GM19025 (cell line): Measurements from ENCODE around the gene SNTG2.
"Not testable (repeated sequence)": the region's sequence is repeated elsewhere in the genome, so short reads cannot be mapped to it uniquely, and the experiment has no call there.

ENCODE experiments used
- ATAC-seq: cut with Tn5 transposase; IDR thresholded peaks from one replicate; pipeline ENCODE4 v1.9.1; 2021; ENCODE audit warnings: mild to moderate bottlenecking, low read depth, moderate library complexity; ENCODE audit not compliant: unreplicated experiment

Gene SNTG2

DNA sequence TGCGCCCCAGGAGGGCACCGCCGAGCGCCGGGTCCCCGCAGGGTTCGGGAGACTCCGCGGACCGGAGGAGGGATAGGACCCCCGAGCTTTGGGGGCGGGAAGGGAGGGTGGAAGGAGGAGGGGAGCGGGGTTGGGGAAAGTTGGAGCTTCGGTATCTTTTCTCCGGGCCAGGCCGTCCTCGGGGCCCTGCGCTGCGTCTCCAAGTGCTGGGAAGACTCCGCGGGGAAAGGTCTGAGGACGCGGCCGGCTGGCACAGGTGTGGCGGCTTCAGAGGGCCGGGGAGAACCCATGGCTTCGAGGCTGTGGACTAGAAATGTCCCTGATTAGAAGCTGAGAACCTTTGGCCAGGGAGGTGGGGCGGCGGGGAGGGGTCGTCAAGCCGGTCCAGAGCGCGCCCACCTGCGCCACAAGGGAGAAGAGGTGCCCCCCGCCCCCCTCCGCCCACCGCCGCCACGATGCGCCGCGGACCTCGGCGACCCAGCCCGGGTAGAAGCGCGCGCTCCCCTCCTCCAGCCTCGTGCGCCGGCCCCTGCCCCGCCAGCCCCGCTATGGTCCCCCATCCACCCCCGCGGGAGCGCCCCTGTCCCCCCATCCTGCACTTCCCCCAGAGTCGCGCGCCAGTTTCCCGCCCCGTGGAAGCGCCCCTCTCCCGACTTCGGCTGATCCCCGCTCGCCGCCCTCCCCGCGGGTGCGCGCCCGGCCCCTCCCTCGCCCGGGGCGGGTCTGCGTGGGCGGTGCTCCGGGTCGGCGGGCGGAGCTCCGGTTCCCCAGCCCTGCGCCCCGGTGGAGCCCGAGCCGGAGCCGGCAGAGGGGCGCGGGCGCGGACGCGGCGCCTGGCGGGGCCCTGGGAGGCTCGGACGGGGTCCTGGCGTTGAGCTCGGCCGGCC, at the start of gene SNTG2:
SNTG2 (plus strand) TSS at position 770 of the 887 bp plus-strand sequence. CDS start 148 bp downstream, outside the sequence.
- no peak for ATAC-seq

DNA sequence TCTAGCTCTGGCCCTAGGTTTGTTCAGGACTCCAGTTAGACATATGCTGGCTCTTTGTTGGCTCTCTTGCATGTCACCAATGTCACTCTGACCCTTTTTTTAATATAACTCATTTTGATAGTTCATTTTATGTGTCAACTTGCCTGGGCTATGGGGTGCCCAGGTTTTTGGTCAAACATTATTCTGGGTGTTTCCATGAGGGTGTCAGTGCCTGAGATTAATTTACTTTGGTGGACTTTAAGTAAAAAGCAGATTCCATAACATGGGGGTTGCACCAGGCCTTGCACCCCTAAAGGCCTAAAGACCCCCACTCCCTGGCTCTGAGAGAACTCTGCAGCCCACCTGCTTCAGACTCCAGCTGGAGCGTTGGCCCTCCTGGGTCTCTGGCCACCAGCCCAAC, 48.1 kb upstream of the SNTG2 start:
- ATAC-seq, result no peak

DNA sequence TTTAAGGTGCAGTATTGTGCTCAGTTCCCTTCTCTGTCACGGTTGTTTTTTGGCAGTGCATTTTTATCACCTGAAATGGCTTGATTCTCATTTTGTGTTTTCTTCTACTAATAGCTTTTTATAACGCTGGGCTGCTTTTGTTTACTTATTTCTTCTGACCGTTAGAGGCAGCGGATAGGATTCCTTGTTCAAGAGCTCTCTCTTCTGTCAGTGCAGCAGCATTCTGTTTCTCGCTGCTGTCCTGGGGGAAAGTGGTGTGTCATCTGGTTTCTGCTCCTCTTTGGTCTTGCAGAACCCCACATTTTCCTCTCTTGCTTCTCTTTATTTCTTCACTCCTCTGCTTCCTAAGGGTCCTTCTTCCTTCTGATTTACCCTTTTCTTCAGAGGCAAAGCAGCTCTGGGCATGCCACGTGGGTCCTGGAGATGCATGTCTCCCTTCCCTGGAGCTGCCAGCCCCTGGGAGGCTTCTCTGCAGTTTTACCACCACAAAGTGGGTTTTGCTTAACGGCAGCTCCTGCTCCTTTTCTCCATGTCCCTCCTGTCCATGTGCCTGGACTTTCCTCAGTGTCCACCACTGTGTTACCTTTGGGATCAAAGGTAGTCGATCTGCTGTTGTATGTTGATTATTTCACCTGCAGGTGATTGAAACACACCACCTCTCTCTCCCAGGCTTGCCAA, 47.3 kb upstream of the SNTG2 start:
- no peak for ATAC-seq

DNA sequence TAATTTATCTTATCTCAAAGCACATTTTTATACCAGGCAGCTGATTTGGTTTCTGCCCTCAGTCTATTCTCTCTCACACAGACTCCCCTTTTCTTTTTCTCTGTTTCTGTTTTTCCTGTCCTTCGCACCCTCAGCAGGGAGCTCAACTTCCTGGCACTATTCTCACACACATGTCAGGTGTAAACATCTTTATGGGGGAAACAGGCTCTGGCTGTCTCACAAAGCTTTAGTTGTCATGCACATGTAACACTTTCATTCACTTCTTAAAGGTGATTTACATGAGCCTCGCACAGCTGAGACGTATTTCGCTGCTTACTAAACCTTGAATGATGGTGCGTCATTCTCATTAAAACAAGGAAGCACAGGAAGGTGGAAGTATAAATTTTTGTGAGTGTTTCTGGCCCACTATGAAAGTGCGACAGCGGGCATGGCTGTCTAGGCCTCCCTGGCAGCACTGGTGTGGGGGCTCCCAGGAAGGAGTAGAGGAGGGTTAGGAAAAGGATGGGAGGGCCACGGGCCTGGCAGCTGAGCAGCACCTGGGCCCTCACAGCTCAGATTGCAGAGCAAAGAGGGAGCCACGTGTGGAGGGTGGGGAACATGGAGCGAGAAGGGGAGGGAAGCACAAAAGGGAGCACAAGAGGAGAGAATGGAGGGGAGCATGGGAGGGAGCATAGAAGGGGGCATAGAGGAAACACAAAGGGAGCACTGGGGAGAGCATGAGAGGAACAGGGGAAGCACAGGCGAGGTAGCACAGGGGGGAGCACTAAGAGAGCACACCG, 46.2 kb upstream of the SNTG2 start:
- ATAC-seq, result no peak

DNA sequence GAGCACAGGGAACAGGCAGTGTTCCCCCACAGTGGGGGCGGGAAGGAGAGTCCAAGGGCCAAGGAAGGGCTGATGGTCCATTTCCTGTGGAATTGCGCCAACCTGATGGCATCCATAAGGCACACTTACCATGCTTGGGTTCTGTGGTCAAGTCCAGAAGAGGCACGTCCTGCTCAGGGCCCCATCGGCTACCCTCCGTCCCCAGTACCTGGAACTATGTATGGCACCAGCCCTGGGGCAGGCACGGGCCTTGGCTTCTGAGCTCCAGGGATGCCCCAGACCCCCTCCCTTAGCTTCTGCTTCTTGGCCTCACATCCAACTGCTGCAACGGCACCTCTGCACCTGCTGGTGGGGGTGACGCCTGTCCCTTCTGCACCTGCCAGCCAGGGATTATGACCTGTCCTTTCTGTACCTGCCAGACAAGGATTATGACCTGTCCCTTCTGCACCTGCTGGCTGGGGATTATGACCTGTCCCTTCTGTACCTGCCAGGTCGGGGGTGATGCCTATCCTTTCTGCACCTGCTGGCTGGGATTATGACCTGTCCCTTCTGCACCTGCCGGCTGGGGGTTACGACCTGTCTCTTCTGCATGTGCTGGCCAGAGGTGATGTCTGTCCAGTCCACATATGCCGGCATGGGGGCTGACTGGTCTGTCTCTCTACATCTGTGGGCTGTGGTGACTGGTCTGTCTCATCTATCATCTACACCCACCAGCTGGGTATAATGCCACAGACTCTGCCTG, 45.4 kb upstream of the SNTG2 start:
- ATAC-seq, result no peak

DNA sequence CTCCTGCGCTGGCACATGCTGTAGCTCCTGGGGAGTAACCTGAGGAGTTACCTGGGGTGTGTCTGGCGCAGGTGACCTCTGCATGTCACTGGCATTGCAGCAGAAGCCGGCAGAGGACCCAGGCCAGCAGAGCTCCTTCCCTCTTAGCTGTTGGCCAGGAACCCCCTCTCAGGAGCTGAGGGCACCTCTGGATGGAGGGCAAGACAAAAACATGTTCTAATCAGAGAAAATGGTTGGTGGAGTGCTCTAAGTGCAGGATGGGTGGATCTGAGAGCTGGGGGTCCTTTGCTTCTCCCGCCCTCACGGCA, 44.9 kb upstream of the SNTG2 start:
- no peak for ATAC-seq

DNA sequence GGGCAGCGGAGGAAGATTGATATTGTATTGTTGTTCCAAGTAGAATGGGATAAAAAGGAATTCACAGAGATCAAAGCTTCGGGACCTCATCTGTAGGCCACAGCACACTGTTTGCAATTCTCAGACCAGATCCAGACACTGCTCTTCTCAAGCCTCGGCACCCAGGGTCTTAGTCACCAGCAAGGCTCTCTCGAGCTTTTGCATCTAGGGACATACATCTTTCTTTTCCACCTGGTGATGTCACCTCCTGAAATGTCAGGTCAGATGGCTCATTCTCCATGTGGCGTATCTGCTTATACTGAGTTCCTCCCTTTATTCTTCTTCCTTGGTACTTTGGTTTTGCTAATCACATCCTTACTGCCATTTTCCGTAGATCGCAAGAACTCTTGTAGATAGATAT, 42.9 kb upstream of the SNTG2 start:
- no peak for ATAC-seq

GRCh38 chr2:908568-908967, 42.1 kb upstream of the SNTG2 start:
- ATAC-seq, result no peak

DNA sequence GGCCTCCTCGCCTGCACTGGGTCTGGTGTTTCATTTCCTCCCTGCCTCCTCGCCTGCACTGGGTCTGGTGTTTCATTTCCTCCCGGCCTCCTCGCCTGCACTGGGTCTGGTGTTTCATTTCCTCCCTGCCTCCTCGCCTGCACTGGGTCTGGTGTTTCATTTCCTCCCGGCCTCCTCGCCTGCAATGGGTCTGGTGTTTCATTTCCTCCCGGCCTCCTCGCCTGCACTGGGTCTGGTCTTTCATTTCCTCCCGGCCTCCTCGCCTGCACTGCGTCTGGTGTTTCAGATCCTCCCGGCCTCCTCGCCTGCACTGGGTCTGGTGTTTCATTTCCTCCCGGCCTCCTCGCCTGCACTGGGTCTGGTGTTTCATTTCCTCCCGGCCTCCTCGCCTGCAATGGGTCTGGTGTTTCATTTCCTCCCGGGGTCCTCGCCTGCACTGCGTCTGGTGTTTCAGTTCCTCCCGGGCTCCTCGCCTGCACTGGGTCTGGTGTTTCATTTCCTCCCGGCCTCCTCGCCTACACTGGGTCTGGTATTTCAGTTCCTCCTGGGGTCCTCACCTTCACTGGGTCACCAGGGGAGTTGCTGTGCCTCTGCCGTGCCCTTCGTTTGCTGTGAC, 40.8 kb upstream of the SNTG2 start:
- not testable (repeated sequence) for ATAC-seq

DNA sequence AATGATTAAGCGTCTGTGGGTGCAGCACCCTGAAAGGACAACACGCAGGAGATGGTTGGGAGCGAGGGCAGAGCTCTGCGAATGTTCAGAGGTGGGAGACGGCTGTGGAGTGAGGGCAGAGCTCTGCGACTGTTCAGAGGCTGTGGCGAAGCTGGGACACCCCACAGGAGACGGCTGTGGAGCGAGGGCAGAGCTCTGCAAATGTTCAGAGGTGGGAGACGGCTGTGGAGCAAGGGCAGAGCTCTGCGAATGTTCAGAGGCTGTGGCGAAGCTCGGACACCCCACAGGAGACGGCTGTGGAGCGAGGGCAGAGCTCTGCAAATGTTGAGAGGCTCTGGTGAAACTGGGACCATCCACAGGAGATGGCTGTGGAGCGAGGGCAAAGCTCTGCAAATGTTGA, 40.0 kb upstream of the SNTG2 start:
- no peak for ATAC-seq

DNA sequence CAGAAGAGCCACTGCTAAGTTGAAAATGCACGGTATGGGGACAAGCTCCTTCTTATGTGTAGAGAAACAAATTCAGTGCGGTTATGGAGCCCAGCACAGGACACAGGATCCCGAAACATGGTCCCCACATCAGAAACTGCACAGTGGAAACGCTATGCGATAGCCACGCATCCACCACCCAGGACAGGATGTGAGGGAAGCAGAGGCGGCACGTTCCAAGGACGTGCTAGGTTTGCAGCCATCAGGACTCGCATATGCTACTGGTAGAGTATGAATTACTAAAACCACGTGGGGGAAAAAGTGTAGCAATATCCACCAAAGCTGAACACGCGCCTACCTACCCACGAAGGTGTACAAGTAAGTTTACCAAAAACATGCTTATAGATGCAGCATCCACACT, 34.7 kb upstream of the SNTG2 start:
- ATAC-seq, result no peak

DNA sequence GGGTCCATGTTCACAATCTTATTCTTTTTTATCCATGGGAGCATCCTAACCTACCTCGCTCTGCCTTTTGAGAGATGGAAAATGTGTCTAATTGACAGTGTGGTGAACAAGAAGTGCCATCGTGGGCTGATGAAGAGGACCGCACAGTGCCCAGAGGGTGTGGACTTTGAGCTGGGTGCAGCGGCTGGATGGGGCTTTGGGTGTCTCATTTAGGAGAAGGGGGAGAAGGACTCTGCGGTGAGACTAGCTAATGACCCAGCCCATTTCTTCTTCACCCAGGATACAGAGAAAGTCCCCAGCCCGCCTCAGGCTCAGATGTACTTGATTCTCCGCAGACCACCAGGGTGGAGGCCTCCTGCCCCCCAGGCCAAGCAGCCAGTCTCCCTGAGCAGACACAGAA, 33.7 kb upstream of the SNTG2 start:
- ATAC-seq, result no peak

DNA sequence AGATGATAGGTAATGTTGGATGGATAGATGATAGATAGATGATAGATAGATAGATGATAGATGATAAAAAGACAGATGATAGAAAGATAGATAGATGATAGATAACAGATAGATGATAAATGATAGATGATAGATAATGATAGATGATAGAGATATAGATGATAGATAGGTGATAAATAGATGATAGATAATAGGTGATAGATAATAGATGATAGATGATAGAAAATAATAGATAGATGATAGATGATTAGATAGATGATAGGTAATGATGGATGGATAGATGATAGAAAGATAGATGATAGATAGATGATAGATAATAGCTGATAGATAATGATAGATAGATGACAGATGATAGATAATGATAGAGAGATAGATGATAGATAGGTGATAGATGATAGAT, 31.0 kb upstream of the SNTG2 start:
- ATAC-seq, result no peak

- ATAC-seq, result no peak
Observed at GRCh38 chr2:920573-920972, 30.1 kb upstream of the SNTG2 start.

- ATAC-seq, result no peak
Observed at GRCh38 chr2:920999-921398, 29.6 kb upstream of the SNTG2 start.

DNA sequence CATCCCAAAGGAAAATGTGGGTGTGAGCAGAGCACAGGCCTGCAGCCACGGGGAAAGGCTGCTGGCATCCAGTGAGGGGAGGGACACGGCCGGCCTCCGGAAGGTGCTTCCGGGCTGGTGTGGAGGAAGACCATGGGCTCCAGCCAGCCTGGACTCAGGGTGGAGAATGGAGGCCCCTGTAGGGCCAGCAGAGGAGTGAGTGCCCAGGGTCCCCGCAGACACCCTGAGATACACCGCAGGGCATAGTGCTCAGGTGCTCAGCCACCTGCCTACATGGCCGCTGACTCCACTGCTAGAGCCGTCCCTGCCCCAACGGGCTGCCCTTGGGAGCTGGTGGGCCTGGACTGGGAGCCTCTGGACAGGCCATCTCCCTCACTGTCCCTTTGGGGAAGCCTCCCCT, 28.5 kb upstream of the SNTG2 start:
- no peak for ATAC-seq

DNA sequence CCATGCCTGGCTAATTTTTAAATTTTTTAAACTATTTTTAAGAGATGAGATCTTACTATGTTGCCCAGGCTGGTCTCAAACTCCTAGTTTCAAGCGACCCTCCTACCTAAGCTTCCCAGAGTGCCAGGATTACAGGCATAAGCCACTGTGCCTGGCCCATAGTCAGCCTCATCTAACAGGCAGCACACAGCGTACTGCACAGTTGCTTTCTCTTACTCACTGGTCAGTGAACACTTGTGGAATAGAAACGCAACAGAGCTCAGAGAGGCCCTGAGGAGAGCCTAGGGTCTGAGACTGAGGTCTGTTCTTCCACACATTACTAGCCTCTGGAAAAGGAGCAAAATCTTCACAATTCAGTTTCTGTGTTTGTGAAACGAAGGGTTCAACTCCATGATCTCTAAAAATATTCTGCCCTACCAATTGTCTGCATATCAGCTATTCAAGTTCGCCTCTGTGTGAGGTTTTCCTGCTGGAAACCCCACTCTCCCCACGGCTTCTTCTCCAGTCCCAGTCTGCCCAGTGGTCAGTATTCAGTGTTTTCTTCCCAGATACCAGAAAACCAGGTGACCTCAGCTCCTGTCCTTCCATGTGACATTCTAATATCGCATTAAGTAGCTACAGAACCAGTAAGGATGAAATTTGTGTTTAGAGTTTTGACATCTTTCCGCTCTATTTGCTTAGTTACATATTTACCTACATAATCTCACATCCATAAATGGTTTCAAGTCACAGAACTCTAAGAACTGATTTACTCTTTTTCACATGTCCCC, 26.6 kb upstream of the SNTG2 start:
- no peak for ATAC-seq

- no peak for ATAC-seq
Observed at GRCh38 chr2:924701-925100, 25.9 kb upstream of the SNTG2 start.

DNA sequence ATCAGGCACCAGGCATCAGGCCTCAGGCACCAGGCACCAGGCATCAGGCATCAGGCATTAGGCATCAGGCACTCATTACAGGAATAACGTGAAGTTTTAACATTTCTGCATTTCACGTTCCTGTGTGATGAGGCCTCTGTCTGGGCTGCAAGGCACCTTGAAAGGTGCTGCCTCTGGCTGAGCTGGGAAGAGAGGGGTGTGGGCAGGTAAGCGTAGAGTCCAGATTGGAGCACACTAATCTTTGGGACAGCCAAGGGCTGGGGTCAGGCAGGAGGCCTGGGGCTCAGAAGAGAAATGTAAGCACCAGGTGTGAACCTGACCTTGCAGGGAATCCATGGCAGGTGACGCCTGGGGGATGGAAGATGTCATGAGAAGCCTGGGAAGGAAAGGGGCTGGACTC, 25.3 kb upstream of the SNTG2 start:
- ATAC-seq, result no peak

- no peak for ATAC-seq
Observed at GRCh38 chr2:925711-926110, 24.9 kb upstream of the SNTG2 start.
